NOMO-1 treated with DMSO at 0.1 percent for 48 hours (cell line): ENCODE results near the gene UTS2B.
"Not testable (repeated sequence)": the region's sequence is repeated elsewhere in the genome, so short reads cannot be mapped to it uniquely, and the experiment has no call there.

Experiments
- DNase-seq: peaks from one replicate; lab custom pipeline; 2025; ENCODE audit not compliant: unreplicated experiment; lab: John Stamatoyannopoulos, UW

The UTS2B gene

DNA sequence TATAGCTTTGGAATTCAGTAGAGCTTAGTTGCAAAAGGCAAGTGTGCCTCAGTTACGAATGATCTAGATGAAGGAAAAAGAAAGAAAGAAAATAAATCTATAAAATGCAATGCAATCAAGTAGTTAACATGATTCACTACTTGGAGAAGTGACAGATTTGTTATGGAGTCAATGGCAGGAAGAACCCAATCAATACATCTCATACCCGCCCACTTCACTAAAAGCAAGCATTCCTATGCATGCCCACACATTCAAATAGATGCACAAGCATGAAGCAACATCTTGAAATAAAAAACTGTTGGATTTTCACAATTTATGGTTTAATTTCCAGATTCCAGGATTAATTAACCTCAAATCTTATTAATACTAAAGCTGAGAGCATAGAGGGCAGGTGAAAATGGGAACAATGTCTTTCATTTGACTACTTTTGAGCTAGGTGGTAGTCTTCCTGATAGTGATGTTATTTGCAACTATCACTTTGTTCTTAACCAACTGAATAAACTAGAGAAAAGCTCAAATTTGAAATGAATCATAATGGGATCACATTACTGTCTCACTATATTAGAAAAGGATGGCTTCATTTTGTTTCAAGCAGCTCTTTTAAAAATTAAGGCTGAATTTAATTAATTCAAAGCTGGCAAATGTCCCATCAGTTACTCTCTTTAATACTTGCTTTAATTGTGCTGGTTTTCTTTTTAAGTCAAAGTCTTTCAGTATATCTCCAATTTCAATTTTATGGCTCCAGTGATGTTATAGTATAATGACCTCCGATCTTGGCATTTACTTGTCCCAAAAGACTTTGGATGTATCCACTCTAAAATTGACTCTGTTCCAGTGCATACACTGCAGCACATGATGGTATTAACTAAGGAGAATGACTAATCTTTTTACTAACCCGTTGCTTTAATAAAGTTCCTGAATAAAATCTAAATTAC lies 47.8 kb downstream of the UTS2B start:
- DNase-seq: no peak

DNA sequence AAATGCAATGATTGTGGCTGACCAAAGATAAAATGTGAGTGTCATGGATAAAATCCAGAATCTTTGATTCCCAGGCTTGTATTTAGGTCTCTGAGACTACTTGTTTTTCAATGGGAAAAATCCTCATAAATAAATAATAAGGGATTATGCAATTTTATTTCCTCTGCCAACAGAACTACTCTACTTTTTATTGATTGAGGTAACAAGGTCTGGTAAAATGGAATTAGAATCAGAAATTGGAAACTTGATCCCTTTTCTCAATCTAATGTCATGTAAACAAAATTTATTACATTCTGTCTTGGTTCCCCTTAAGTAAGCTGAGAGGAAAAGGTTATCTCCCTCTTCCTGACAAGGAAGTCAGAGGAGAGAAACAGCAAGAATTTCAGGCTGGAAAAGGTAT lies 49.4 kb downstream of the UTS2B start:
- no peak for DNase-seq

DNA sequence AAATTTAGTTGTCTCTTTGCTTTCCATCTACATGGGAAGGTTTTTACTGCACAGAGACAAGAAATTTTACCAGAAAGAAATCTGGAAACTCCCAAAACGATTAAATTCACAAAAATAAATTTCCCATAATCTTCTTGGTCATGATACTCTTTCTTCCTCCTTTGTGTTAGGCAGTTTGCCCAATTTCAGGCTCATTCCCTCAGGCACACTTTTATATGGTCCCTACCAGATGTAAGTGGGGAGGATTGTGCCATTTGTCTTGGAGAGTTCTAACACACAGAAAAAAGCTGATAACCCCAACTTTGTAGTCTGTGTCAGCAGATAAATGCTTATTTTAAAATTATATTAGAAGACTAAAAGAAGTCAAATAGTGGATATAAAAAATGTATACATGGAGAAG lies 50.2 kb downstream of the UTS2B start:
- DNase-seq: no peak

GRCh38 chr3:191275751-191276150 lies 54.6 kb downstream of the UTS2B start:
- DNase-seq: no peak

DNA sequence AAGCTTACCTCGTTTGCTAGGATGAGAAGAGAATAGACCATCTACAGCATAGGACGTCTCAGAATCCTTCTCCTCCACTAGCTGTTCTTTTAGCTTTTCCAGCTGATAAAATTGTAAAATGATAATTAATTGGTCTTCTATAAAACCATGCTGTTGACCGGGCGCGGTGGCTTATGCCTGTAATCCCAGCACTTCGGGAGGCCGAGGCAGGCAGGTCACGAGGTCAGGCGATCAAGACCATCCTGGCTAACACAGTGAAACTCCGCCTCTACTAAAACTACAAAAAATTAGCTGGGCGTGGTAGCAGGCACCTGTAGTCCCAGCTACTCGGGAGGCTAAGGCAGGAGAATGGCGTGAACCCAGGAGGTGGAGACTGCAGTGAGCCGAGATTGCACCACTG lies 55.1 kb downstream of the UTS2B start:
- not testable (repeated sequence) for DNase-seq

- DNase-seq: peak; percentile 45
Measured at GRCh38 chr3:191269289-191270085, 60.8 kb downstream of the UTS2B start.

DNA sequence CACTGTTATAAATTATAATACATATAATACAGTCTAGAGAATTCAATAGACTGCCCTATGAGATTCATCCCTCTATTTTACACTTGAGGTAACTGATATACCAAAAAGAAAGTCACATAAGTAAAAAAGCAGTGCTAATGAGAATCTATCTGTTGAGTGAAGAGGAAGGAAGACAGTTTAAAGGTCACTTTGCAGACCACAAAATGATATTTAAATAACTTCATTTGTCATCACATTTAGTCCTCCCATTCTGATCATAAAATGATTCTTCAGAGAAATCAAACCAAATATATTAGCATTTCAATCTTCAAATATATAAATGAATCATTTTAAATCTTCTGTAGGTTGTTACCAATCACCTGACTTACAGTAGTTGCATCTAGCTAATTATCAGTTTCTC lies 61.6 kb downstream of the UTS2B start:
- DNase-seq: peak; percentile 68

- no peak for DNase-seq
Measured at GRCh38 chr3:191263850-191264249, 66.5 kb downstream of the UTS2B start.

GRCh38 chr3:191263365-191263764 lies 67.0 kb downstream of the UTS2B start:
- no peak for DNase-seq

DNA sequence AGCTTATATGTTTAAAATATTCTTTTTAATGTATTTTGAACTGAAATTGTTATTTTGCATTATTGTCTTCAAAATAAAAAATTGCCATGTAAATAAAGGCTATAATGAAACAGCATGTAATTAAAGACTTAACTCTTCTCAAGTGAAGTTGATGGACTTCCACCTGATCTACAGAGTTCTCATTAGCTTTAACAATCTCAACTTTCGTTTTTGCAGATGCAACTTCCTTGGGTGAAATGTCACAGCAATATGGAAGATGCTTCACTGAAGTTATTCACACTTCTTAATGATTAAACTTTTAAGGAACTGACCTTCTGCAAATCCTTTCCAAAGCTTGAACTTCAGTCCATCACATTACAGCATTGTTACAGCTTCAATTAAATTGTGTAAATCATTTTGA lies 67.7 kb downstream of the UTS2B start:
- DNase-seq: no peak

GRCh38 chr3:191261304-191261638 lies 69.1 kb downstream of the UTS2B start:
- no peak for DNase-seq

- DNase-seq: no peak
Measured at GRCh38 chr3:191260431-191261303, 69.7 kb downstream of the UTS2B start.

DNA sequence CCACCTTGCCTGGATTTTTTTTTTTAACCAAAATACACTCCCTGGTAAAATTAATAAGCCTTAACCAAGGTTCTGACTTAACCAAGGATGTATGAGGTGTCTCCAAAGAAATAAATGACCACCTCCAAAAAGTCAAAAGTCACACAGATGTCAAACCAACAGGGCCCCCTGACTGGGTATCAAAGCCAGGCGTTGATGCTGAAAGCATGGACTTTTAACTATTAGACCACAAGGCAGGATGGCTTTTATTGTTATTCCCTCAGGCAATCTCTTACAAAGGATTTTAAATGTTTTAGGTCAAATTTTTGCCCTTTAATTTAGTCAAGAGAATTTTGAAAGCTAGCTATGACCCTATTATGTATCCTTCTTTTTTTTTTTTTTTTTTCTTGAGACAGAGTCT lies 70.8 kb downstream of the UTS2B start:
- no peak for DNase-seq

DNA sequence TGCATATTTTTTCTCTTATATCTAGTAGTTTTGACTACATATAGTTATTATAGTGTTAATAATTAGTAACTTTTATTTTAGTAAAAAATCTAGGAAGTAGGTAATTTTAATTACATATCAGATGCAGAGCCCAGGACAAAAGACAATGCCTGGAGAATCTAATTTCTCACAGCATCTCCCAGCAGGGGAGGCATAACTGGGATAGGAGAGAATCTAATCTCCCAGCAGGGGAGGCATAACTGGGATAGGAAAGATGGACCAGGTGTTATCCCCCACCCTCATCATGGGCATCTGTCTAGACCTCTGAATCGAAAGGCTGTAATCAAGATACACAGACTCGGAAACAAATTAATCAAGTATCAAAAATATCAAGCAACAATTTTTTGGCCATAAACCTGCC lies 73.0 kb downstream of the UTS2B start:
- DNase-seq: no peak

DNA sequence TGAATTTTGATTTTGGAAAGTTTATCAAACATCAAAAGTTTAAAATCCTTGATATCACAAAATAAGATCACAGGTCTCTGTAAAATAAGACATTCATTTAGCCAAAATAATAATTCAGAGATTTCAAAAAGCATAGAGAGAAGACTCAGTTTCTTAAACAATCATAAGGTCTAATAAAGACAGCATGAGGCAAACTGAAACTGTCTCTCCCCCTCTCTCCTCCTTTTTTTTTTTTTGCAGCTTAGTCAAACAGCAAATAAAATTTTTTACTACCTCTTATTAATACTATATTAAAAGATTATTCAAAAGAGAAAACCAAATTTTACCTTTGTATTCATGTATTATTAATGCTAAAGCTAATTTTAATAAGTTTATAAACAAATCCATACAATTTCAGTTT lies 73.9 kb downstream of the UTS2B start:
- DNase-seq: no peak

GRCh38 chr3:191255156-191255555 lies 75.2 kb downstream of the UTS2B start:
- DNase-seq: no peak

DNA sequence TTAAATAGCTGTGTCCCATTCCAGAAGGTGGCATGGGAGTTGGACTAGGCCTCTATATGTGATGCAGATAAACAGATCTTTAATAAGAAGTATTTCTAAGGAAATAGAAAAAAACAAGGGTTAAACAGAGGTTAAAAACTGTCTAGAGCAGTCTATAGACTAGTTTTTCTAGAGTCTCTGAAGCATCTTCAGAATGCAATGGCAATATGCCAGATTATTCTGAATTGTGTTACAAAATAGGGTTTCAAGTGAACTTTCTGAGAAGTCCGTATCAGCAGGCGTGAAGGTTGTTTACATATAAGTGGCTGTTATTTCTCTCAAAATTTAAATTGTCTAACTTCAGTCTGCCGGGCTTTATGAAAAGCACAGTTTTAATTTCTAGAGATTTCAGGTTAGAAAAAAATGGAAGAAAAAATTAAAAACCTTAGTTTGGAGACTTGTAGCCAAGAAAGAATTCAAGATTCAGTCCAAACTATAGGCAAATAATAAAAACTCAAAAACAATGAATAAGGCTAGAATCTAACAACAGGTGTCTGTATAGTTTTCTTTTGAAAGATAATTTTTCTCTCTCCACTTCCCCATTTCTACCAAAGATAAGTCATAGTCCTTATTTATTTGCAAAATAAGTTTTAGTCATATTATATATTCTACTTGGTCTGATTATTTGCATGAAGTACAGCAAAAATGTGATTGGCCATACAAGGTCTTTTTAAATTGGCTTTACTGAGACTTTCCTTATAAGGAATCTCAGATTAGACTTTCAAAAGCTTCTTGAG lies 76.0 kb downstream of the UTS2B start:
- no peak for DNase-seq

DNA sequence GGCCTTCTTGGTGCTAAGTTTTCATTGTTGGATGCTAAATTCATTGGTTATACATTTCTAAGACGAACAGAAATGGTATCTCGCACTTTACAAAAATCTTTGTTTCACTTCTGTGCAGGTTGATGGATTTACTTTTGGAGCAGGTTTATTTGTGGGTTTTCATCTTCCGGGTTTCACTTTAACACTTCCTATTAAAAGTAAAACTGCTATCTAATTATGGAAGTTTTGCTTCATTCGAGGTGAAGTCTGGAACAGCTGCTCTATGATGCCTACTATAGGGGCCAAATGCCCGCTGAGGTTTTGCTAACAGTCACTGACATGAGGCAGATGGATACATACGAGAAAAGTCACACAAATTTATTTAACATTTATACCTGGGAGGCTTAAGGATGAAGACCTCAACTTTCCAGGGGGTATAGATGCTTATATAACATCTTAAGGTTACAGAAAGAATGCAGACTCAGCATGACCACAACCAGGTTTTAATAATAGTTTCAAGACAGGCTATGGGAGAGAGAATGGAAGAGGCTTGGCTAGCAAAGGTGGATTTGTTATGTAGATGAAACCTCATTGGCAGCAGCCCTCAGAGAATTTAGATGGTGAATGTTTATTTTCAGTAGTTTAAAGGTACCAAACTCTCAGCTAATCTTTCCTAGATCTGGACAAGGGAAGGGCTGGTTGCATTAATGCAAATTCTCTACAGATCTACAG lies 77.1 kb downstream of the UTS2B start:
- DNase-seq: peak; percentile 31

- DNase-seq: no peak
Measured at GRCh38 chr3:191246630-191247029, 83.7 kb downstream of the UTS2B start.

- DNase-seq: peak; percentile 100
Measured at GRCh38 chr3:191246034-191246433, 84.3 kb downstream of the UTS2B start.
